HFF-Myc (cell line): ENCODE results near the gene VASP.

ENCODE experiments used
- DNase-seq: peaks from one replicate; pipeline ENCODE4 v3.0.0-alpha.2; 2011; ENCODE audit warnings: low read depth; ENCODE audit errors: extremely low read depth
- H3K4me3 ChIP-seq: replicated peaks from 2 replicates; pipeline ENCODE4 v1.5.1; 2011; ENCODE audit warnings: low read depth, mild to moderate bottlenecking, control low read depth, low read length
- TF ChIP-seq, protein P1 (sequence below): IDR thresholded peaks from 2 replicates; pipeline ENCODE4 v1.5.1; 2012; ENCODE audit warnings: mild to moderate bottlenecking, low read depth, low read length, control low read depth; ENCODE audit errors: missing control alignments

VASP gene

DNA sequence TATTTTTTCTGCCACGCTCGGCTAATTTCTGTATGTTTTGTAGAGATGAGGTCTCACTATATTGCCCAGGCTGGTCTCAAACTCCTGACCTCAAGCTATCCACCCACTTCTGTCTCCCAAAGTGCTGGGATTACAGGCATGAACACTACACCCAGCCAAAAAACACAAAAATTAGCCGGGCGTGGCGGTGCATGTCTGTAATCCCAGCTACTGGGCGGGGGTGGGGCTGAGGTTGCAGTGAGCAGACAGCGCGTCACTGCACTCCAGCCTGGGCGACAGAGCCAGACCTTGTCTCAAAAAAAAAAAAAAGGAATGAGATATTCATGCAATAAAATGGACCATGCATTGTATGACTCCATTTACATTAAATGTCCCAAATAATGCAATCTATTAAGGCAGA, 32.2 kb downstream of the VASP start:
- DNase-seq: no peak
- TF ChIP-seq, protein P1, sequence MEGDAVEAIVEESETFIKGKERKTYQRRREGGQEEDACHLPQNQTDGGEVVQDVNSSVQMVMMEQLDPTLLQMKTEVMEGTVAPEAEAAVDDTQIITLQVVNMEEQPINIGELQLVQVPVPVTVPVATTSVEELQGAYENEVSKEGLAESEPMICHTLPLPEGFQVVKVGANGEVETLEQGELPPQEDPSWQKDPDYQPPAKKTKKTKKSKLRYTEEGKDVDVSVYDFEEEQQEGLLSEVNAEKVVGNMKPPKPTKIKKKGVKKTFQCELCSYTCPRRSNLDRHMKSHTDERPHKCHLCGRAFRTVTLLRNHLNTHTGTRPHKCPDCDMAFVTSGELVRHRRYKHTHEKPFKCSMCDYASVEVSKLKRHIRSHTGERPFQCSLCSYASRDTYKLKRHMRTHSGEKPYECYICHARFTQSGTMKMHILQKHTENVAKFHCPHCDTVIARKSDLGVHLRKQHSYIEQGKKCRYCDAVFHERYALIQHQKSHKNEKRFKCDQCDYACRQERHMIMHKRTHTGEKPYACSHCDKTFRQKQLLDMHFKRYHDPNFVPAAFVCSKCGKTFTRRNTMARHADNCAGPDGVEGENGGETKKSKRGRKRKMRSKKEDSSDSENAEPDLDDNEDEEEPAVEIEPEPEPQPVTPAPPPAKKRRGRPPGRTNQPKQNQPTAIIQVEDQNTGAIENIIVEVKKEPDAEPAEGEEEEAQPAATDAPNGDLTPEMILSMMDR: no peak
- no peak overlapping the region for H3K4me3 ChIP-seq

DNA sequence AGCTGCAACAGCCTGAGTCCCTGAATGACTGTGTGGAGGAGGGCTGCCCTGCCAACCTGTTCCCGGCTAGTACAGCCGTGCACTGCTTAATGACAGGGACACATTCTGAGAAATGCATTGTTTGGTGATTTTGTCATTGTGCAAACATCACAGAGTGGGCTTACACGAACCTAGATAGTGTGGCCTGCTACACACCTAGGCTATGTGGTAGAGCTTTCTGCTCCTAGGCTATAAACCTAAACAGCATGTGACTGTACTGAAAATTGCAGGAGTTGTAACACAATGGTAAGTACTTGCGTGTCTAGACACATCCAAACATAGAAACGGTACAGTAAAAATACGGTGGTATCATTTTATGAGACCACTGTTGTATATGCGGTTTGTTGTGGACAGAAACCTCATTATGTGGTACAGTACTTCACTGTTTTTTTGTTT, 35.0 kb downstream of the VASP start:
- H3K4me3 ChIP-seq: no peak overlapping the region
- TF ChIP-seq, protein P1: no peak
- DNase-seq: no peak

DNA sequence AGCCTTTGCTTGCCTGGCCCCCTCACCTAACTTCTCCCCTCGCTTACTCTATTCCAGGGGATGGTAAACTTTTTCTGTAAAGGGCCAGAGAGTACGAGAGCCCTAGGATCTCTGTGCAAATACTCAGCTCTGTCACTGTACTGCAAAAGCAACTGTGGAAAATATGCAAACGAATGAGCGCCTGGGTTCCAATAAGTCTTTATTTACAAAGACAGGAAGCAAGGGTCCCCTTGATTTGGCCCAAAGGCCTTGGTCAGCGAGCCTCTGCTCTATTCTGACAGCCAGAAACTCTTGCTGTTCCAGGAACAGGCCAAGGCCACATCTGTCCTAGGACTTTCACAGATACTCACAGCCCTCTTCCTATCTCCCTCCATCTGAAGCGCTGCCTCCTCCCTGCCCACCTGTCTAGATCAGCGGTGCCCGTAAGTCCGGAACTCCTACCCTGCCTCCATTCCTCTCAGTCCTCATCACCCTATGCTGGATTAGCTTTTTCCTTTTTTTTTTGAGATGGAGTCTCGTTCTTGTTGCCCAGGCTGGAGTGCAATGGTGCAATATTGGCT, 40.0 kb downstream of the VASP start:
- no peak for DNase-seq
- H3K4me3 ChIP-seq: no peak overlapping the region
- TF ChIP-seq, protein P1: no peak

DNA sequence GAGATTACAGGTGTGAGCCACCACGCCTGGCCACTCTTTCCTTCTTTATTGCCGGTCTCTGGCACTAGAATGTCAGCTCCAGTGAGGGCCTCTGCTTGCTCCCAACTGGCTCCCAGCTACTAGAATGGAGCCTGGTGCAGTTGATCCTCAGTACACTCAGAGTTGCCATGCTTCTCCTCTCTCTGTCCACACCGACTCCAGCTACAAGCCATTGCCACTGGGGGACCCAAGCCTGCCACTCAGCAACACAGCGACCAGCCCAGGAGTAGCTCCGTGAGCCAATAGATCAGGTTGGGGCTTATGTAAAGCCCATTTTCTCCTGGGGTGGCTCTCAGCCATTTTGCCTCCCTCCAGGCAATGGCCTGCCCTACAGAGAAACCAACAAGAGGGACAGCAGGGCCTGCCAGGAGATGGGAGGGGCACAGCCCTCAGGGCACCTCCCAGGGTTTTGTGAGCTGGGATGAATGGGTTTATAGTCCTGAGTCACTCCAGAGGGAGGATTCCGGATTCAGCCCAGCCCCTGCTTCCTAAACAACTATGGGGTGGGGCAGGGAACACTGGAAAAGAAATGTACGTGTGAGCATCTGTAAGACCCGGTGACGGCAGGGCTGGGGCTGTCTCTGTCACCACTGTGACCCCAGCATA, 40.8 kb downstream of the VASP start:
- TF ChIP-seq, protein P1: no peak
- no peak for DNase-seq
- H3K4me3 ChIP-seq: no peak overlapping the region

DNA sequence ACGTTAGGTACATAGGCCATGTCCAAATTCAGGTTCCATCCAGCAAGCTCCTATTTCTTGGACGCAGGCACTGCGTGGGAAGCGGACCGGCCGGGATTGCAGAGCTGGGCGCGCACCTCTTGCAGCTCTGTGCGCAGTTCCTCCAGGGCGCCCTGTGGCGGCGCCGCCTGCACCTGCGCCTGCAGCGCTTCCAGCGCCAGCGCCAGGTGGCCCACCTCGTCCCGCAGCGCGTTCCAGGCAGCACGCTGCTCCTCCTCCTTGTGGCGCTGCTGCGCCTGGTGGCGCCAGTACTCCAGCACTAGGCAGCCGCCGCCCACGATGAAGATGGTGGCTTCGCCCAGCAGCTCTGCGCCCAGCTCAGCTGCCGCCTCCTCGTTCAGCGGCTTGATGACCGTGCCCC, 46.2 kb downstream of the VASP start:
- DNase-seq: no peak
- no peak overlapping the region for H3K4me3 ChIP-seq
- TF ChIP-seq, protein P1: no peak

DNA sequence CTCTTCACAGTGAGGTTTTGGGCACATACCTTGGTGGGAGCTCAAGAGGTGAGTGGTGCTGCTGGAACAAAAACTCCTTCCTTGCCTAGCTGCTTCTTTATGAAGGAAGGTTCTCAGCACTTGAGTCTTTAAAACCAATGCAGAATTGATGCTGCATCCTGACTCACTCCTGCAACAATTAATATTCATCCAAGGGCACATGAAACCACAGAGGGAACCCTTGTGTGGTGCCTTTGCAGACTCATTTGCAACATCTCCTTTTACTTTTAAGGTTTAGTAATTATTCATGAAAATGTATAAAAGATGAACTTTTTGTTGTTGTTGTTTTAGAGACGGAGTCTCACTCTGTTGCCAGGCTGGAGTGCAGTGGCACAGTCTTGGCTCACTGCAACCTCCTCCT, 47.2 kb downstream of the VASP start:
- TF ChIP-seq, protein P1: no peak
- no peak overlapping the region for H3K4me3 ChIP-seq
- no peak for DNase-seq
